Lung (tissue), 12 donors: ENCODE measurements around the gene SDS. TPM values are rescaled to one million over a fixed set of nuclear protein-coding genes. Genes with fewer than 3 reads are reported as not detected.

Source experiments
- ATAC-seq: fragments of 200-7000 bp; cut with Tn5 transposase; one replicate; pipeline ENCODE4 v1.9.1; 2020; ENCODE audit warnings: moderate number of reproducible peaks; ENCODE audit not compliant: insufficient read depth, low FRiP score
- DNase-seq, 3 donors: peaks; one replicate each; pipeline ENCODE4 v3.0.0-alpha.2; 2013 to 2017
- H3K27ac ChIP-seq, 2 donors: one replicate each; pipeline ENCODE4 v1.5.1; 2013; ENCODE audit warnings: mild to moderate bottlenecking in 2 of 2, moderate library complexity in 2 of 2, control low read depth in 1 of 2, inconsistent platforms in 1 of 2, low read depth in 1 of 2, low read length in 1 of 2
- H3K27me3 ChIP-seq, 3 donors: one replicate each; pipeline ENCODE4 v1.5.1; 2013; ENCODE audit warnings: low read length in 2 of 3; ENCODE audit not compliant: control insufficient read depth in 3 of 3, insufficient read depth in 3 of 3
- H3K36me3 ChIP-seq, 4 donors: one replicate each; pipeline ENCODE4 v1.5.1; 2013; ENCODE audit warnings: low read length in 4 of 4, mild to moderate bottlenecking in 1 of 4, moderate library complexity in 1 of 4; ENCODE audit not compliant: control insufficient read depth in 4 of 4, insufficient read depth in 4 of 4
- H3K4me1 ChIP-seq, 5 donors: one replicate each; pipeline ENCODE4 v1.5.1; 2013; ENCODE audit warnings: low read length in 5 of 5, mild to moderate bottlenecking in 2 of 5, moderate library complexity in 1 of 5; ENCODE audit not compliant: control insufficient read depth in 5 of 5, insufficient read depth in 5 of 5
- H3K4me3 ChIP-seq: one replicate; pipeline ENCODE4 v1.5.1; 2013; ENCODE audit warnings: mild to moderate bottlenecking, control low read depth, moderate library complexity
- H3K9ac ChIP-seq, 2 donors: one replicate each; pipeline ENCODE4 v1.5.1; 2013; ENCODE audit warnings: low read length in 2 of 2, control low read depth in 1 of 2; ENCODE audit not compliant: insufficient read depth in 1 of 2
- H3K9me3 ChIP-seq, 4 donors: one replicate each; pipeline ENCODE4 v1.5.1; 2013; ENCODE audit warnings: low read length in 3 of 4, mild to moderate bottlenecking in 1 of 4, moderate library complexity in 1 of 4; ENCODE audit not compliant: control insufficient read depth in 4 of 4, insufficient read depth in 3 of 4
- CTCF ChIP-seq: IDR thresholded peaks from 2 replicates; pipeline ENCODE4 v1.5.1; 2012; ENCODE audit warnings: mild to moderate bottlenecking; ENCODE audit errors: control extremely low read depth, extremely low read depth
- WGBS, 2 donors: extraction: QIAGEN DNeasy Blood & Tissue Kit; methylation state at CpG; one replicate each; pipeline ENCODE4 v1.1.7; 2013; 5-methylcytosine and 5-hydroxymethylcytosine counted together
- polyA plus RNA-seq, 2 donors: library from polyadenylated mRNA; stranded (reverse); fragments of 200-250 nt; gene quantifications; one replicate each; pipeline ENCODE4 v1.2.1, GENCODE V29; 2013
- total RNA-seq, 2 donors: library from RNA; depleted of rRNA in 1 of 2; stranded (reverse); fragments of >200 nt in 1 of 2; gene quantifications; one replicate each; pipeline ENCODE4 v1.2.1, GENCODE V29; 2014 to 2021
- donor health status: control.
- donor health status: control.
- donor health status: Bipolar disorder and iron deficiency.
- donor health status: healthy.
- donor health status: DM: yes; HTN: yes; CAD: no.

Gene SDS
- total and polyA plus RNA-seq, 4 donors: 0.20 to 8.4 (median 2.1) TPM

- Histone ChIP-seq H3K27ac (no peak overlapping the region), H3K9me3 (peaks cover 0 to 3% (median 0%) of the 10 kb centered on the region in 4 donors), H3K4me1 (no peaks in the 10 kb centered on the region), H3K9ac (no peak overlapping the region), H3K36me3 (no peaks in the 10 kb centered on the region), H3K27me3 (peaks cover 0 to 23% (median 11%) of the 10 kb centered on the region in 3 donors), H3K4me3 (no peak overlapping the region)
- ATAC-seq (no peak), DNase-seq (no peak)
- TF ChIP-seq CTCF: no peak
- 89 to 96% methylated on average over 6 of the region's 6 CpGs for WGBS, 2 donors
These were observed 39.4 kb upstream of the SDS start for GRCh38 chr12:113443030-113443539.

DNA sequence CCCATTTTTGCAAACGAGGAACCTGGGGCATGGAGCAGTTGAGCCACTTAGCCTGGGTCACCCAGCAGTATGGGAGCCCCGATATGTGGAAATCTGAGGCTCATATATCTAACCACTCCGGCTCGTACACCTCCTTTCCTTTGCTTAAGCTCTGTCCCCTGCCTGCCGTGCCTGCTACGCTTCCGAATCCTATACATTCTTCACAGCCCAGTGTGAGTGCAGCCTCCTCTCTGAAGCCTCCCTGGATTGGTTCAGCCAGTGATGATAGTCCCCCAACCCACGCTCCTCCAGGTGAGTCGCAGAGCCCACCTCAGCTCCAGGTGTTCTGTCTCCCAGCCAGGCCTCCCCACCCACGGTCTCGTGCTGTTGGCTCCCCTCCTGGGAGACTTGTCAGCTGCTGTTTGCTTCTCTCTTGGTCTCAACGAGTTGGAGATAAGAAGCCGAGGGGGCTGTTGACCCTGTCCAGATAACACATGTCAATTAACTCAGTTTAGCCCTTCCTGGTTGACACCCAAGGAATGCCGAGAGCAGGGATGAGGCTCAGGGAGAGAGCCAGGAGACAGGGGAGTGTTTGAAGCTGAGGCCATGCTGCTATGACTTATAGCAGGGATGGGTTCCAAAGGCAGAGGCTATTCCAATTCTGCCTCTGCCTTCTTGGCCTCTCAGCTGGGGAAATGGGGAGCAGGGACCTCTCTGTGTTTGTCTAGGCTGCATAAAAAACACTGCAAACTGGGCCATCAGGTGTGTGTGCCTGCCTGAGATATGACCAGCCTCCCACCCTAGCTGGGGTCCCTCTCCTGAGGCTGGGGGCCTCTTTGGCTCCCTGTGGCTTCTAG lies 37.5 kb upstream of the SDS start:
- Histone ChIP-seq H3K4me1 (no peaks in the 10 kb centered on the region), H3K27me3 (peaks cover 0 to 17% (median 11%) of the 10 kb centered on the region in 3 donors), H3K9ac (no peak overlapping the region), H3K36me3 (no peaks in the 10 kb centered on the region), H3K4me3 (no peak overlapping the region), H3K27ac (no peak overlapping the region), H3K9me3 (no peaks in the 10 kb centered on the region)
- DNase-seq (no peak), ATAC-seq (no peak)
- 40 to 68% methylated on average over 14 of the region's 14 CpGs for WGBS, 2 donors
- no peak for TF ChIP-seq CTCF

GRCh38 chr12:113440336-113440735 lies 36.6 kb upstream of the SDS start:
- H3K27ac ChIP-seq: no peak overlapping the region
- H3K4me1 ChIP-seq: no peaks in the 10 kb centered on the region
- H3K27me3 ChIP-seq: peaks cover 0 to 17% (median 9%) of the 10 kb centered on the region in 3 donors
- H3K36me3 ChIP-seq: no peaks in the 10 kb centered on the region
- no peak for DNase-seq
- WGBS, 2 donors: 68 to 82% methylated on average over 7 of the region's 7 CpGs
- H3K4me3 ChIP-seq: no peak overlapping the region
- no peak for ATAC-seq
- no peaks in the 10 kb centered on the region for H3K9me3 ChIP-seq
- no peak overlapping the region for H3K9ac ChIP-seq
- no peak for TF ChIP-seq CTCF
